SIG-M5 (cell line): ENCODE data around the gene HPDL.
"Not testable (repeated sequence)": the region's sequence is repeated elsewhere in the genome, so short reads cannot be mapped to it uniquely, and the experiment has no call there.

ENCODE experiments used
- DNase-seq: peaks from one replicate; lab custom pipeline; 2025; lab: John Stamatoyannopoulos, UW

The HPDL gene

DNA sequence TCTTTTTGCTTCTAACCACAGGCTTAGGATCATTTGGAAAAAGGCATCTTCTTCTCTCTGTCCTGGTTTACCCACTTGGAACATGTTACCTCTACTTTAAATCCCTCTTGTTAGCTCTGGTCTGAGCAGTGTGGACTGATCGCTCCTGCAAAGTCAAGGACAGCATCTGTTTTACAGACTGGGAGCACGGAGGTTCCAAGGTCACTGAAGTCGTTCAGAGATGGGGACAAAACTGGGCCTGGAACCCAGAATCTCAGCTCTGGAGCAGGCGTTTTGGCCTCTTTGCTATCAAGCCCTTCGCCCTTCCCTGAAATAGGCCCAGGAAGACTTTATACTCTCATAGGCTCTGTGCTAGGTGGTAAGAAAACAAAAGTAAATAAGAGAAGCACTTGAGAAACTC, 24.8 kb downstream of the HPDL start:
- DNase-seq, result no peak

DNA sequence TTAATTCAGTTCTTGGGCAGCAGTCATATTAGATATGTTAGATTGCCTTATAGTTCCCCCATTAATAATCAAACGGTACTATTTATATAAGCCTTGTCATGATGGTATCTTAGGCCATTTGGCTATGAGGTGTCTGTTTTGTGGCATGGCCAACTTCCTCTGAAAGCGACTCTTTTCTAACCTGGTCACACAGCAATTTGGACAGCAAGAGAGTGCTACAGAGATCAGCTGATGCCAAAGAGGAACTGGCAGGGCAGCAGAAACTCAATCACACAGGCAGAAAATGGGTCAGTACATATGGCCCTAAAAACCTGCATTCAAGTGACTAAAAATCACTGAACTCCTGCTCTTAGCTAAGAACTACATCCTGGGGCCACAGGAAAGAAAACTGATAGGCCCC, 27.0 kb downstream of the HPDL start:
- DNase-seq, result no peak

DNA sequence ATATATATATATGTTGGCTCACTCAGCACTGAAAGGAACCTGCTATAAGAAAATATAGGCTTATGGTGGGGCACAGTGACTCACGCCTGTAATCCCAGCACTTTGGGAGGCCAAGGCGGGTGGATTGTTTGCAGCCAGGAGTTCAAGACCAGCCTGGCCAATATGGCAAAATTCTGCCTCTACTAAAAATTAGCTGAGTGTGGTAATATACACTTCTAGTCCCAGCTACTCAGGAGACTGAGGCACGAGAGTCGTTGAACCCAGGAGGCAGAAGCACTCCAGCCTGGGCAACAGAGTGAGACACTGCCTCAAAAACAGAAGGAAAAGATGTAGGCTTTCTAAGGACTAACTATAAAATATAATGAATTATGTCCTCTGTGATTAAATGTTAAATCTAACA, 28.1 kb downstream of the HPDL start:
- DNase-seq, result no peak

DNA sequence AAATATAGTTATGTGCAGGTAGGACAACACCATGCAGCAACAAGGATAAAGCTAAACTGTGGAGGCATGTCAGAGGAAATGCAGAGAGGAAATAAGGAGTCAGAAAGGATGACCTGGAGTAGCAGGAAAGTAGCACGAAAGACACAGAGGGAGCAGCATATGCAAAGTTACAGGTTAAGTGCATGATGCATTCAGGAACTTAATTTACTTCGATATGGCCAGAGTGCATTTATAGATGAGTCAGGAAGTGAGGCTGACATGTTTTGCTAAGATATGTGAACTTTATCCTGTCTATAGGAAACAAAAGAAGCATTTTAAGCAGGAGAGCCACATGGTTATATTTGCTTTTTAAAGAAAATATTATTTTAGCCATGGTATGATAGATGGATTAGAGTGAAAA, 29.0 kb downstream of the HPDL start:
- DNase-seq, result no peak

DNA sequence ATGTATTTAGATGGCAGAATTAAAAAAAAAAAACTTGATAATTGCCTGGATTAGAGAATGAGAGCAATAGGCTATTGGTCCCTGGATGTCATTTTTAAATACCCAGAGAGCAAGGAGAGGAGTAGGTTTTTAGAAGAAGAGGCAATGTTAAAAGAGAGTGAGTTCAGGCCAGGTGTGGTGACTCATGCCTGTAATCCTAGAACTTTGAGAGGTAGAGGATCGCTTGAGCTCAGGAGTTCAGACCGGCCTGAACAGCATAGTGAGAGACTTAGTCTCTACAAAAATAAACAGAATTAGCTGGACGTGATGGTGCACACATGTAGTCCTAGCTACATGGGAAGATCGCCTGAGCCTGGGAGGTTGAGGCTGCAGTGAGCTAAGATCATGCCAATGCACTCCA, 29.5 kb downstream of the HPDL start:
- DNase-seq, result no peak

DNA sequence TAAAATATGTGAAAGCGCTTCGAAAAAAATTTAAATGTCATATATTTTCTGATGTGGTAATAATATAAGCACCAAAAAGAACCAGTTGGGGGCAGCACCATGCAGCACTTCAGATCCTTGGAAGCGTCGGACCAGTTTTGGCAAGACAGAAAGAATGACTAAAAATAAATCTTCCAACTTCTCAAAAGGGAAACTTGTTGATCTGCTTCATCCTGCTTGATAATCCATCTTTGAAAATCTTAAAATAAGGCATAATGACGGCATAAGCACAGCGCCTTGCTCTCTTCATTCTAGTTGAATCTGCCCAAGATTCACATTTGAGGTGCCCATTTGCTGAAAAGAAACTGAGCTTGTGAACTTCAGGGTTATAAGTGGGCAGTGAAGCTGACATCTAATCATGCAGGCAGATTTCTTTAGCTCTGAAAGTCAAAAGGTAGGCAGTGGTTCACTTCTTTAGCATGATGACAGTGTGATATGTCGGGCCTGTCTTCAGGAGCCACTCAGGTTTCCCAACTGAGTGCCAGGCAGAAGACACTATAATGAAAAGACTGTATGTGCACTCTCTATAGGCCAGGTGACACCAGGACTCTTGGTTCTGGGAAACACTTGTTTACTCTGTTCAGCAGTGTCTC, 33.3 kb downstream of the HPDL start:
- DNase-seq, result no peak

DNA sequence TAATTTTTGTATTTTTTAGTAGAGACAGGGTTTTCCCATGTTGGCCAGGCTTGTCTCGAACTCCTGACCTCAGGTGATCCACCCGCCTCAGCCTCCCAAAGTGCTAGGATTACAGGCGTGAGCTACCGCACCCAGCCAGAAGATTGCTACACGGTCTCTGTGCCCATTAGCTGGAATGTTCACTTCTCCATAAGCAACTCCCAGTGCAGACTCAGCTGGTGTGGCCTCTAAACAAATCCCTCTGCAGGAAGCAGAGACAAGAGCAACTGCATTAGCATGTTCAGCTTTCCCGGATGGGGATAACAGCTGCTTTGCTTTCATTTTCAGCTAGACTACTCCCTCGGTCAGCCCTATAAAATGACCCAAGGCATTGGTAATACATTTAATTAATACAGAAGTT, 34.3 kb downstream of the HPDL start:
- DNase-seq, result not testable (repeated sequence)

DNA sequence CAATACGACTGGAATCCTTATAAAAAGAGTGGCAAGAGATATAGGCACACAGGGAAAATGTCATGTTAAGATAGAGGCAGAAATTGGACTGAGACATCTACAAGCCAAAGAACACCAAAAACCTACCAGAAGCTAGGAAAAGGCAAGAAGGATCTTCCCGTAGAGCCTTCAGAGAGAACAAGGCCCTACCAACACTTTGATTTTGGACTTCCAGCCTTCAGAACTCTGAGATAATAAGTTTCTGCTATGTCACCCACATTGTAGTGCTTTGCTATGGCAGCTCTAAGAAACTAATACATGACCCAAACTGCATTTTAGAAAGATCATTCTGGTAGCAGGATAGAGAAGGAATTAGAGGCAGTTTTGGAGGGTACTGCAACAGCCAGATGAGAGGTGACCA, 37.6 kb downstream of the HPDL start:
- no peak for DNase-seq

DNA sequence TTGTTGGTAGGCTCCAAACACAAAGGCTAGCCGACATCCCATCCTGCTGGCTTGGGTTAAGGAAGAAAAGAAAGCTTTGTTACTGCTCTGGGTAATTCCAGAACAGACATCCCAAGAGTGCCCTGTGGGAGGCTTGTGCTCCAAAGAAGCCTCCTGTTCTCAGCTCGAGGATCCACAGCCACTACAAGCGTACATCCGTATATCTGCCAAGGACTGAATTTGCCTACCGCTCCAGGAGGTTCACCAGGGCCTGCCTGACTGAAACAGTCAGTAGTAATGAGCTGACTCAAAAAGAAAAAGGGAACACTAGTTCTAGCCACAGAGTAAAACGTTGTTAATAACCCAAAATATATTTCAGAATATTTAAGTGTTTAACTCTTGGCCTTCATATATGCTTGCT, 38.4 kb downstream of the HPDL start:
- DNase-seq, result no peak

DNA sequence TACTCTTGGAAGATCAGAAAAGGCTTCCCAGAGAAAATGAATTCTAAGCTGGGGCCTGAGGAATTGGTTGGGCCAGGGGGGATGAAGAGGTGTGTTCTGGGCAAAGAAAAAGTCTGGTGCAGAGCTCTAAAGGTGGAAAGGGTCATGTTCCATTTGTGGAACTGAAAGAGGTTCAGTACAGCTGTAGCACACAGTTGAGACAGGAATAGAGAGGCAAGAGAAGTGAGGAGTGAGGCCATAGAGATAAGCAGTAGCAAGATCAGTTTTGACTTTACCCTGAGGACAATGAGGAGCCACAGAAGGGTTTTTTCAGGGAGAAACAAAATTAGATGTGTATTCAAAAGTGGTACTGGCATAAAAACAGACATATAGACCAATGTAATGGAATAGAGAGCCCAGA, 43.9 kb downstream of the HPDL start:
- no peak for DNase-seq

DNA sequence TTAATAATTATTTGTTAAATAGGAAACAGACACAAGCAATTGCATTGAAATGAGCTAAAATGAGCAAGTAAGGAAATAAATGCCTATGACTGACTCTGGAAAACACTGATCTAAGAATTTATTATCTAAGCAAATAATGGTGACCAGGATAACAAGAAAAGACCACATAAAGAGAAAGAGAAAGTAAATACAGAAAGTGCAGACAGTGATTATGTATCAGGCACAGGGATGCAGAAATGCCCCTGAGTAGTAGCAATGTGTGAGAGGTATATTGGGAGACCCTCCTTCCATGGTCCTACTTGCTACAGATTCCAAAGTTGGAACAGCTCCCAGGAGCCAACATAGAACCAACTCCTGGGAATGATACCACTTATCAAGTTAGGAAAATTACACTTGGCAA, 46.9 kb downstream of the HPDL start:
- no peak for DNase-seq

DNA sequence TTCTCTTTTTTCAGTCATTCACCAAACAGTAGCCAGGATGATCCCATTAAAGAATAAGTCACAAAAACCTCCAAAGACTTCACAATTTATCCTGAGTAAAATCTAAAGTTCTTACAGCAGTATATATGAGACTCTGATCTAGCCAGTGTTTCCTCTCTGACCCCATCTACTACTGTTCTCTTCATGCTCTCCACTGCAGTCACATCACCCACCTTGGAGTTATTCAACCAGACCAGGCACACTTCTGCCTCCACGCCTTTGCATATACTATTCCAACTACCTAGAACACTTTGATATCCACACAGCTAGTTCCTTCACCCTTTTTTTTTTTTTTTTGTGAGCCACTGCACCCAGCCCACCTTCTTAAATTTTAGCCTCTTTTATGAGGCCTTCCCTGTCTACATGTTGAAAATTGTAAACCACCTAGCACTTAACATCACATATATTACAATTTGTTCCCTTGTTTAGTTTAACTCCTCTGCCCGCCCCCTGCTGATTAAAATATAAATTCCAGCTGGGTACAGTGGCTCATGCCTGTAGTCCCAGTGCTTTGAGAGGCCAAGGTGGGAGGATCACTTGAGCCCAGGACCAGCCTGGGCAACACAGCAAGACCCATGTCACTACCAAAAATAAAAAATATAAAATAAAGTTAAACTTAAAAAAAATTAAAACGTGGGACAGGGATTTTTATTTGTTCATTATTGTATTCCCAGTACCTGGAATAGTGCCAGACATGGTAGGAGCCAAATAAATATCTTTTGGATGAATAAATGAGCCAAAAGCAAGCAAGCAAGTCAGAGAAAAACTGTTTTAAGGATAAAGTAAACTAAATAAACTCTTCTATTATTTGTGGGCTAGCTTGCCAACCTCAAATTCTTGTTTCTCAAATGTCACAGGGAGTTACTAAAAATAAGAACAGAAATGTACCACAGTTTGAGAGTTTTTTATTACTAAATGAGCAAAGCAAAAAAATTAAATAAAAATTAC, 48.7 kb downstream of the HPDL start:
- no peak for DNase-seq

DNA sequence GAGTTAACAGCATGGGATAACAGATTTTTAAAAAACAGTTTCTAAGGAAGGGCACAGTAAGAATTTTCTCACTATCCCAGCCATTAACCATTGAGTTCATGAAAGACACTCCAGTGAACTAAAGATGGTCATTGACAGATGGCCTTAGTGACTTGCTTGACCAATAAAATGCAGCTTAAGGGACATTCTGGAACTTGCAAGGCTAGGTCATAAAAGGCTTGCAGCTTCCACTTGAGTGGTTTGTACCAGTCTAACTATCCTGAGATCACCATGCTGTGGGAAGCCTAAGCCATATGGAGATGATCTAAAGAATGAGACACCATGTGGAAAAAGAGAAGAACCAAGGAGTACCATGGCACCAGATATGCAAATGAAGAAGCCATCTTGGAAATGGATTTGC, 51.5 kb downstream of the HPDL start:
- no peak for DNase-seq
